ENCODE measurements around the gene BCL3.
"Not testable (repeated sequence)": the region's sequence is repeated elsewhere in the genome, so short reads cannot be mapped to it uniquely, and the experiment has no call there.

BCL3 gene, protein sequence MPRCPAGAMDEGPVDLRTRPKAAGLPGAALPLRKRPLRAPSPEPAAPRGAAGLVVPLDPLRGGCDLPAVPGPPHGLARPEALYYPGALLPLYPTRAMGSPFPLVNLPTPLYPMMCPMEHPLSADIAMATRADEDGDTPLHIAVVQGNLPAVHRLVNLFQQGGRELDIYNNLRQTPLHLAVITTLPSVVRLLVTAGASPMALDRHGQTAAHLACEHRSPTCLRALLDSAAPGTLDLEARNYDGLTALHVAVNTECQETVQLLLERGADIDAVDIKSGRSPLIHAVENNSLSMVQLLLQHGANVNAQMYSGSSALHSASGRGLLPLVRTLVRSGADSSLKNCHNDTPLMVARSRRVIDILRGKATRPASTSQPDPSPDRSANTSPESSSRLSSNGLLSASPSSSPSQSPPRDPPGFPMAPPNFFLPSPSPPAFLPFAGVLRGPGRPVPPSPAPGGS

GRCh38 chr19:44748426-44749254, at the start of gene BCL3:
Gene BCL3, plus strand, starts transcription at chr19:44748708. Its CDS starts 83 bp downstream, at chr19:44748791.
- DNase-seq, result no peak

GRCh38 chr19:44700547-44700946, 48.0 kb upstream of the BCL3 start:
- no peak for DNase-seq

- DNase-seq, result no peak
These were observed 47.3 kb upstream of the BCL3 start for GRCh38 chr19:44701228-44701627.

GRCh38 chr19:44702551-44703176, 45.8 kb upstream of the BCL3 start:
- DNase-seq, result peak; percentile 24

DNA sequence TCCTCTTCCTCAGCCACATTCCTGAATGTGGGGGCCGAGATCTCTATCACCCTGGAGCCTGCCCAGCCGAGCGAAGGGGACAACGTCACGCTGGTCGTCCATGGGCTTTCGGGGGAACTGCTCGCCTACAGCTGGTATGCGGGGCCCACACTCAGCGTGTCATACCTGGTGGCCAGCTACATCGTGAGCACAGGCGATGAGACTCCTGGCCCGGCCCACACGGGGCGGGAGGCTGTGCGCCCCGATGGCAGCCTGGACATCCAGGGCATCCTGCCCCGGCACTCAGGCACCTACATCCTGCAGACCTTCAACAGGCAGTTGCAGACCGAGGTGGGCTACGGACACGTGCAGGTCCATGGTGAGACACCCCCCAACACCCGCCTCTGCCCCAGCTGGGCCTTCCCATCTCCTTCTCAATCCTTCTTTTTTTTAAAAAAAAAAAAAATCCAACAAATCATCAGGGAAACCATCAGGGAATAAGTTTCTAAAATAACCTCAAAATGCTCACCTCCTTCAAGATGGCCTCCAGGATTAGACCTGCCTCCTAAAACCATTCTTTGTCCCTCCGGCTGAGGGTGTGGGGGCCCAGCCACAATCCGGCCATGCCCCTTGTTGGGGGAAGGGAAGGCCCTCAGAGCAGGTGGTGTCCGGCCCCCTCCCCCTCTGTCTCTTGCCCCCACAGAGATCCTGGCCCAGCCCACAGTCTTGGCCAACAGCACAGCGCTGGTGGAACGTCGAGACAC, 45.0 kb upstream of the BCL3 start:
- no peak for DNase-seq

DNA sequence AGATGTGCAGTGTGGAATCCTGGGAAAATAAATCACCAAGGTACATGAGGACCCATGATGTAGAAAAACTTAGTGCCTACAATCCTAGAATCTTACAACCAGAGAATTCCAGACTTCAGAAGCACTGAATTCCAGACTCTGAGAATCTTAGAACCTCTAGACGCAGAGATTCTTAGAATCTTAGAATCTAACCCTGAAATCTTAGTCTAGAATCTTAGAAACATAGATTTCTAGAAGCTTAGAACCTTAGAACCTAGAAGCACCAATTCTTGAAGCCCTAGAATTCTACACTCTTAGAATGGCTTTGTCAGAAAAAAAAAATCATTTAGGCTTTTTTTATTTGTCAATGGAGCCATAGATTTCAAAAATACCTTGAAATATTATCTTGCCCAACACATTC, 43.5 kb upstream of the BCL3 start:
- no peak for DNase-seq

DNA sequence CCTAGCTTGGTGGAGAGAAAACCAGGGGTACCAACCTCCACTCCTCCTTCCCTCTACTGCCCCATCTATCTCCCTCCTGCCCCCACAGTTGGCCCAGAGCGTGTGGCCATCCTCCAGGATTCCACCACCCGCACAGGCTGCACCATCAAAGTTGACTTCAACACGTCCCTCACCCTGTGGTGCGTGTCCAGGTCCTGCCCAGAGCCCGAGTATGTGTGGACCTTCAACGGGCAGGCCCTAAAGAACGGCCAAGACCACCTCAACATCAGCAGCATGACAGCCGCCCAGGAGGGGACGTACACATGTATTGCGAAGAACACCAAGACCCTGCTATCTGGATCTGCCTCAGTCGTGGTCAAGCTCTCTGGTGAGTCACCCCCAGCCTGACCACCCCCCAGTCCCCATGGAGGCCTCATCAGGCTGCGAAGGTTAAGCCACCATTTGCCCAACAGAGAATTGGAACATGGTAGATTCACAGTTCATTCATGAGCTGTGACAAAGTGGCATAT, 43.0 kb upstream of the BCL3 start:
- no peak for DNase-seq

GRCh38 chr19:44706506-44707236, 41.8 kb upstream of the BCL3 start:
- DNase-seq, result no peak

- no peak for DNase-seq
These were observed 40.7 kb upstream of the BCL3 start for GRCh38 chr19:44707794-44708193.

- DNase-seq, result no peak
These were observed 39.6 kb upstream of the BCL3 start for GRCh38 chr19:44708940-44709339.

DNA sequence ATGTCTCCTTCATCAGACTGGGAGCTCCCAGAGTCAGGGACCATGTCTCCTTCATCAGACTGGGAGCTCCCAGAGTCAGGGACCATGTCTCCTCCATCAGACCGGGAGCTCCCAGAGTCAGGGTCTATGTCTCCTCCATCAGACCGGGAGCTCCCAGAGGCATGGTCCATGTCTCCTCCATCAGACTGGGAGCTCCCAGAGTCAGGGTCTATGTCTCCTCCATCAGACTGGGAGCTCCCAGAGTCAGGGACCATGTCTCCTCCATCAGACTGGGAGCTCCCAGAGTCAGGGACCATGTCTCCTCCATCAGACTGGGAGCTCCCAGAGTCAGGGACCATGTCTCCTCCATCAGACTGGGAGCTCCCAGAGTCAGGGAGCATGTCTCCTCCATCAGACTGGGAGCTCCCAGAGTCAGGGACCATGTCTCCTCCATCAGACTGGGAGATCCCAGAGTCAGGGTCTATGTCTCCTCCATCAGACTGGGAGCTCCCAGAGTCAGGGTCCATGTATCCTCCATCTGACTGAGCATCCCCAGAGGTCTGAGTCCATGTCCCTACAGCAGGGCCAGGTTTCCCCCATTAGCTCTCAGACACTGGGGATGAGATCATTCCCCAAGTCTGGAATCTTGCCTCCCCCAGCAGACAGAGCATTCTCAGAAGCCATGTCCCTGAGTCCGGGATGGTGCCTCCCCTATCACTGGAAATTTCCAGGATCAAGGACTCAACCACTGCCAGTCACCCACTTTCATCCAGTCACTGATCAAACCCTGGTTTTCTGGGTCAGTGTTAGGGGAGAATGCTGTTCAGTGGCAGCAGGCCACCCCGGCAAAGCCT, 38.9 kb upstream of the BCL3 start:
- not testable (repeated sequence) for DNase-seq

DNA sequence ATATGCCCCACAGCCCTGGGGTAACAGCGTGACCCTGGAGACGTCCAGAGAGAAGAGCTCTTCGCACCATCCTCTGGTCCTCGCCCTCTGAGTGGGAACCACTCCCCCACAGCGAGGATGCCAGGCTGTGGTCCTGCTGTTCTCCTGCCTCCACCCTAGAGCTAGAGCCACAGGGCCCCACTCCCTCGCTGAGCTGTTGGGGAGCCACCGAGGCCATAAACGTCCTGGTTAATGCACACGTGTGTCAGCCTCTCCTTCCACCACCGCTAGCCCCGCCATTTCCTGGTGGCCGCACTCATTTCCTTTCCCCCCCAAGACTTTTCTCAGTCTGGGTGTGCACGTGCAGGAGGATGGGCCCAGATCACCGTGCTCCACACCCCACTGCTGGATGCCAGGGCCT, 38.0 kb upstream of the BCL3 start:
- DNase-seq, result no peak

DNA sequence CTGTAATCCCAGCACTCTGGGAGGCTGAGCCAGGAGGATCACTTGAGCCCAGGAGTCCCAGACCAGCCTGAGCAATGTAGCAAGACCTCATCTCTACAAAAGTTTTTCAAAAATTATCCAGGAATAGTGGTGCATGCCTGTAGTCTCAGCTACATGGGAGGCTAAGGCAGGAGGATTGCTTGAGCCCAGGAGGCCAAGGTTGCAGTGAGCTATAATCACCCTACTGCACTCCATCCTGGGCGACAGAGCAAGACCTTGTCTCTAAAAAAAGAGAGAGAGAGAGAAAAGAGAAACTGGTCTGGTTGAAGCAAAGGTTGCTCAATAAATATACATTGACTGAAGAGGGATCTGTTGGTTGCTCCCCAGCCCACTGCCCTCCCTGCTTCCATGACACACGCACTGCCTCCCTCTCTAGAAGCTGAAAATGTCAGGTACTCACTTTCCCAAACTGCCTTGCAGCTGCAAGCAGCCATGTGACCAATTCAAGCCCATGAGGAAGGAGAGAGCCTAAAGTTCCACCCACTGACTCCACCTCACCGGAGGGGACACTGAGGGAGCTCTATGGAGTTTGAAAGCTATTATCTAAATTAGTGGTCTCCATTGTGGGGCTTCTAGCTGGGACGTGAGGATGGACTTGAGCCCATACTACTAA, 35.5 kb upstream of the BCL3 start:
- peak; percentile 54 for DNase-seq

- no peak for DNase-seq
These were observed 33.8 kb upstream of the BCL3 start for GRCh38 chr19:44714597-44715169.

DNA sequence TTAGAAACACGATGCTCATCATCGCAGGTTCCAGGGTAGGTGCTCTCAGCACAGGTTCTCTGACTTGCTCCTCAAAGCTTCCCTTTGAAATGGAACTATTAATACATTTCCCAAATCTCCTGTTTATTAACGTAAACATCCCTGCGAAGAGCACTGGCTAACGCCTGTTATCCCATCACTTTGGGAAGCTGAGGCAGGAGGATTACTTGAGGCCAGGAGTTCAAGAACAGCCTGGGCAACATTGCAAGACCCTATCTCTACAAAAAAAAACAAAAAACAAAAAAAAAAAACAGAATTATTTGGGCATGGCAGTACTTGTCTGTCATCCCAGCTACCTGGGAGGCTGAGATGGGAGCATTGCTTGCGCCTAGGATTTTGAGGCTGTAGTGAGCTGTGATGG, 30.9 kb upstream of the BCL3 start:
- DNase-seq, result no peak

DNA sequence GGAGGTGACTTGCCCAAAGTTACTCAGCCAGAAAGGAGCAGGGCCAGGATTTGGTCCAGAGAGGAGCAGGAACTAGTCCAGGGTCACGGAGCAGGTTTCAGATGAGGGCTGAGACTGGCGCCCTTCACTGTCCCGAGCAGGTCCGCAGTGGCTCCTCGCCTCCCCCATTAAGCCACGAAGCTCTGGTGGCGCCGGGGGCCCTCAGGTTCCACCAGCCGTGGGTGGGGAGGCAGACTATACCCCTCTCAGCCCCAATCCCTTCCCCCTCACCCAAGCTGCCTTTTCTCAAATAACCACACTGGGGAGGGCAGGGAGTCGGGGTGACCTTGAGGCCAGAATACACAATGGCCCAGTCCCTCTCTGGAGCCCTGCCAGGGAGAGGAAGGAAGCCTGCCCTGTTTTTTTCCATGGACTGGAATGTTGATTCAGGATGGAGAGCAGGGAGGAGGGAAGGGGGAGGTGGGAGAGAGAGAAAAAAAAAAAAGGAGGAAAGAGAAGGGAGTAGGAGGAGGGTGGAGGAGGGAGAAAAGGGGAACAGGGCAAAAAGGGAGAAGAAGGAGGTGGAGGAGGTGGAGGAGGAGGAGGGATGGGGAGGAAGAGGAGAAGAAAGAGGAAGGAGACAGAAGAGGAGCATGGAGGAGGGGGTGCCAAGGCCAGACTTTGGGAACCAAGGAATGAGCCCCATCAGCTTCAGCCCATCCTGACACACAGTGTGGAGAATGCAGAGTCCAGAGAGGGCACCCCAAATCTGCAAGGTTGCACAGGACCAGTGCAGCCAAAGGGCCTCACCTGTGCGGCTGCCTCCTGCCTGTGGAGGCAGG, 29.9 kb upstream of the BCL3 start:
- peak; percentile 24 for DNase-seq

- DNase-seq, result no peak
These were observed 29.2 kb upstream of the BCL3 start for GRCh38 chr19:44719262-44719701.

DNA sequence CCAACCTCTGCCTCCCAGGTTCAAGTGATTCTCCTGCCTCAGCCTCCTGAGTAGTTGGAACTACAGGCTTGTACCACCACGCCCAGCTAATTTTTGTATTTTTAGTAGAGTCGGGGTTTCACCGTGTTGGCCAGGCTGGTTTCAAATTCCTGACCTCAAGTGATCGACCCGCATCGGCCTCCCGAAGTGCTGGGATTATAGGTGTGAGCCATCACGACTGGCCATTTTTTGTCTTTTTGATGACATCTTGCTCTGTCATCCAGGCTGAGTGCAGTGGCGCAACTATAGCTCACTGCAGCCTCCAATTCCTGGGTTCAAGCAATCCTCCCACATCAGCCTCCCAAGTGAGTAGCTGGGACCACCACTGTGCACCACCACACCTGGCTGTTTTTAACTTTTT, 28.1 kb upstream of the BCL3 start:
- not testable (repeated sequence) for DNase-seq

- DNase-seq, result no peak
These were observed 27.6 kb upstream of the BCL3 start for GRCh38 chr19:44720945-44721344.
